HG03060 (cell line): ENCODE measurements around the gene PPP1R14B.

ENCODE experiments used
- ATAC-seq: cut with Tn5 transposase; IDR thresholded peaks from one replicate; pipeline ENCODE4 v1.9.1; 2021; ENCODE audit warnings: low read depth, moderate number of reproducible peaks; ENCODE audit not compliant: unreplicated experiment

Gene PPP1R14B, protein sequence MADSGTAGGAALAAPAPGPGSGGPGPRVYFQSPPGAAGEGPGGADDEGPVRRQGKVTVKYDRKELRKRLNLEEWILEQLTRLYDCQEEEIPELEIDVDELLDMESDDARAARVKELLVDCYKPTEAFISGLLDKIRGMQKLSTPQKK

DNA sequence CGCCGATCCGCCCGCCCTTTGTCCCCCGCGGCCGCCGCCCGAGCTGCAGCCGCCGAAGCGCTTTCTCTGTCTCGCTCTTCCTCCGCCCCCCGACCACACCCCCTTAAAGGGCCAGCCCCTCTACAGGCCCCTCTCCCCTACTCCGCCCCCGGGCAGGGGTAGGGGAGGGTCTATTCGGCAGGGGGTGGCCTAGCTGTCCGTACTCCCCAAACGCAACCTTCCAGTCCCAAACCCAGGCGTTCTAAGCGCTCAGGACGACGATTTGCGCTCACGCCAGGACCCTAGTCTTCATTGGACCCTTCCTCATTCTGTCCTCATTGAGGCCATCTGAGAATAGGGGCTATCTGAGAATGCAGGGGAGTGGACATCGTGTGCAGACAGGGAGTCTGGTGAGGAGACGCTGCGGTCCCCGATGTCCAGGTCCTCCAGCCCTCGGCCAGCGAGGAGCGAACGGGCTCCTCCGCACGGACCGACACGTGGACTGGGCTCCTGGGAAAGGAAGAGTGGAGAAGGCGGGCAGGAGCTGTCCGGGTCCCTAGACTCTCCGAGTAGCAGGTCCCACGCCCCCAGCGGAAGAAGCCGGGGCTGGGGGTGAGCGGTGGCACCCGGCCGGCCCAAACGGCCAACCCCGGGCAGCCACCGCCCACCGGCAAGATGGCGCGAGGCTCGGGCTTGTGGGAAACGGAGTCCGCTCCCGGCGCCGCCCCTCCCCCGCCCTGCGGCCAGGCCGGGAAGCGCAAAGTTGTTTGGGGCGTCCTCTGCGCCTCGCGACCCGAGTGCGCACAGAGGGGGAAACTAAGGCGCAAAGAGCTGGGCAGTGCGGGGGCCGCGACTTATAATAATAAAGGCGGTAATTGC, at the start of gene PPP1R14B:
Gene PPP1R14B, minus strand, starts transcription at position 73 of the 858 bp plus-strand sequence. CDS start 270 bp downstream, outside the sequence.
- no peak for ATAC-seq

DNA sequence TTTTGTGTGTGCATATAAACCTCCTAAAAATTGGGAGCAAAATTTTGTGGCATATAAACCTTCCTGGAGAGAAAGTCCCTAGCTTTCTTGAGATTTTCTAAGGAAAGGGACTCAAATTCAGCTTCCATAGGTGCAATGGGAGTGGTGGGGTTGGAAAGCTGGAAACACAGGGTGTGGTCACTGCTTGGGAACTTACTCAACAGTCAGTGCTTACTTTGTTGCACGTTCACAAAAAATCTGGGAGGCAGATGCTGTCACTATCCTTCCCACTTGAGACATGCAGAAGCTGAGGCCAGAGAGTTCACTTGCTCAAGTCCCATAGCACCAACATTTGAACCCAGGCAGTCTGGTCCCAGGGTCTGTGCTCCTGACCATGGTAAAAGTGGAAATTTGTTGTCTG, 49.5 kb upstream of the PPP1R14B start:
- no peak for ATAC-seq

DNA sequence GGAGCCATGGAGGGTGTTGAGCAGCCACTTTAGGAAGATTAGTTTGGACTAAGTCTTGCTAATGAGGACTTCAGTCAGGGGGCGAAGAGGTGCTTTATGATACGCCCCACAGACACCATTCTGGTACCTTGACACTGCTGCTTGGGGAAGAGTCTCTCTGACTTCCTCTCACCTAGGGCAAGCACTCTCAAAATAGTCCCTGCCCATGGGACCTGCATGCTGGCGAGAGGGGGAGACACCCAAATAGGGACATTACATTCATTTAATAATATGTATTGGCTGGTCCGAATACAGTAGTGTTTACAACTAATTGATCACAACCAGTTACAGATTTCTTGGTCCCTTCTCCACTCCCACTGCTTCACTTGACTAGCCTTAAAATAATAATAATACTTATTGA, 49.0 kb upstream of the PPP1R14B start:
- no peak for ATAC-seq

DNA sequence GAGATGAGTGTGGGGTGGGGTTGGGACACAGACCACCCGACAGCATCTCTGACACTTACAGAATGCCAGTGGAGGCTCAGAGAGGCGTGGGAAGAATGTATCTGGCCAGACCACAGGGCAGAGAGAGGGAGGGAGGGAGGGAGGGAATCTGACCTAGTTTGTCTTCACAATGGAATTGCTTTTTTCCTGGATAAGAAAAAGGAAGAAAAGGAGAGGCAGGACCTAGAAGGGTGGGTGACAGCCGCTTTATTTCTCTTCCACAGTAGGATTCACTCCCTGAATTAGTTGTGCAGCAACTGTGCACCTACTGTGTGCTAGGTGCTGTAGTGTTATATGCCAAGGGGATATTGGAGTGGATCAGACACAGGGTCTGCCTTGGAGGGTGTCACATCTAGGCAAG, 48.0 kb upstream of the PPP1R14B start:
- ATAC-seq, result no peak

DNA sequence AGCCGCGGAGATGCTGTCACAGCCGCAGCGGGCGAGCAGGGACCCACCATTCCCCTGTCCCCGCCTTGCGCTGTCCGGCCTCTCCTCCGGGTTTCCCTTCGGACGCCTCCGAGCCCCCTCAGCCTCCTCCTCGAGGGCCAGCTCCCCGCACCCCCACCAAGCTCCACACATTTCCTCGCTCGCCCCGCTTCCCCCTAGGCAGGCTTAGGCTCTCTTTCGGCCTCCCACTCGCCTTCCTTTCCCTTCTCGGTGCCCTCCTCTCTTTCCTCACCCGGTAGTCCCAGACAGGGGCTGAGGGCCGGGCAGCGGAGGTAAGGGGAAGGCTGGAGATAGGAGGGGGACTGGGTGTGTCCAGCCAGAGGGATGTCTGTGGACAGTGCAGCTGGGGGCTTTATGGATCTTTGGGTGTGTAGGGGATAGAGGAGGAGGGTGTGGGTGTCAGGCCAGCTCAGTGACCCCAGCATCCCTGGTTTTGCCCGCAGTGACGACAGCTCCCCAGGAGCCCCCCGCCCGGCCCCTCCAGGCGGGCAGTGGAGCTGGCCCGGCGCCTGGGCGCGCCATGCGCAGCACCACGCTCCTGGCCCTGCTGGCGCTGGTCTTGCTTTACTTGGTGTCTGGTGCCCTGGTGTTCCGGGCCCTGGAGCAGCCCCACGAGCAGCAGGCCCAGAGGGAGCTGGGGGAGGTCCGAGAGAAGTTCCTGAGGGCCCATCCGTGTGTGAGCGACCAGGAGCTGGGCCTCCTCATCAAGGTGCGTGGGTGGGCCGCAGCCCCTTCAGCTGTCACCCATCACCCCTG, 45.9 kb upstream of the PPP1R14B start:
- ATAC-seq, result no peak

DNA sequence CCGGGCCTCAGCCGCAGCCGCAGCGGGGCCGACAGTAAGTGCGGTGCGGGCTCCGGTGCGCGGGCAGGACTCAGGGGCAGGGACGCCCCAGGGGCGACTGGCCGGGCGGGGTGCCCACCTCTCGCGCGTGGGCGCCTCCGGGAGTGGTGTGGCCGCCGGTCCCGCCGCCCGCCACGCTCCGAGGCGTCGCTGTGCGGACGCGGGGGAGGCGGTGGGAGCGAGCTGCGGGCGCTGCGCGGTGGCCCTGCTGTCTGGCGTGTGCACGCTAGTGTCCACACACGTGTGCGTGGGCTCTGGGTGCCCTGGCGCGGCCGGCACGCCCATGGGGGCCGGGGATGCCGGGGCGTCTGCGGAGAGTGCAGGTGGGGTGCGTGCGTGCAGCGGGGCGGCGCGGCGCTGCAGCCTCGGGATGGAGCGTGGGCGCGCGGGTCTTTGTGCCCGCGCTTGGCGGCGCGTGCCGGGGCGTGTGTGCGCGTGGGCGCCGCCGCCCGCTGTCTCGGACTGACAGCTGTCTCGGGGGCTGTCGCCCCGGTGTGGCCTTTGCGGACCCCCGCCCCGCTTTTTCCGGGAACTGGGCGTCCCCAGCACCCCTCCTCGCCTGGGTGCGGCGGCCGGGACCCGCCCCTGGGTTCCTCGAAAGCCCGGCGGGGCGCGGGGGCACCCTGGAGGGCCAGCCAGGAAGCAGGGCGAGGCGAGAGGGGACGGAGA, 45.2 kb upstream of the PPP1R14B start:
- no peak for ATAC-seq

DNA sequence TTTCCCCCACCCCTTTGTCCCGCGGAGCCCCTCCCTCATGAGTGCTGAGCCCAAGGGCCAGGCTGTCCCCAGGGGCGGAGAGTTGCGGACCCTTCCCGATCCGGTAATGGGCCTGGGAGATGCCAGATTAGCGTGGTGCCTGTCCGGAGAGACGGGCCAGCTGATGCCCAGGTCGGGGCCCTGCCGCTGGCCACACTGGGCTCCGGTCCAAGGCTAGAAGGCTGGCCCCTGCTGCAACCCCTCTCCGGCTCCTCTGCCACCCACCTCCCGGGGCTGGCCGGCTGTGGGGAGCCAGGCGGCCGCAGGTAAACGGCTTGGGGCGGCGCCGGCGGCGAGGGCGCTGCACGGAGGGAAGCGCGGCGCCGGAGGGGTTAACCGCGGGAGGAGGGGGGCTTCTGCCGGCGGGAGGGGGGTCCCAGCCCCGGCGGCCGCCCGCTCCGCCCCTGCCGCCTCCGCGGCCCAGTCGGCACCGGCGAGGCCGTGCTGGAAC, 44.6 kb upstream of the PPP1R14B start, which contains the start of gene KCNK4:
Gene KCNK4, plus strand, starts transcription at position 41 of the 490 bp plus-strand sequence. CDS start 1,717 bp downstream, outside the sequence.
- ATAC-seq, result no peak

DNA sequence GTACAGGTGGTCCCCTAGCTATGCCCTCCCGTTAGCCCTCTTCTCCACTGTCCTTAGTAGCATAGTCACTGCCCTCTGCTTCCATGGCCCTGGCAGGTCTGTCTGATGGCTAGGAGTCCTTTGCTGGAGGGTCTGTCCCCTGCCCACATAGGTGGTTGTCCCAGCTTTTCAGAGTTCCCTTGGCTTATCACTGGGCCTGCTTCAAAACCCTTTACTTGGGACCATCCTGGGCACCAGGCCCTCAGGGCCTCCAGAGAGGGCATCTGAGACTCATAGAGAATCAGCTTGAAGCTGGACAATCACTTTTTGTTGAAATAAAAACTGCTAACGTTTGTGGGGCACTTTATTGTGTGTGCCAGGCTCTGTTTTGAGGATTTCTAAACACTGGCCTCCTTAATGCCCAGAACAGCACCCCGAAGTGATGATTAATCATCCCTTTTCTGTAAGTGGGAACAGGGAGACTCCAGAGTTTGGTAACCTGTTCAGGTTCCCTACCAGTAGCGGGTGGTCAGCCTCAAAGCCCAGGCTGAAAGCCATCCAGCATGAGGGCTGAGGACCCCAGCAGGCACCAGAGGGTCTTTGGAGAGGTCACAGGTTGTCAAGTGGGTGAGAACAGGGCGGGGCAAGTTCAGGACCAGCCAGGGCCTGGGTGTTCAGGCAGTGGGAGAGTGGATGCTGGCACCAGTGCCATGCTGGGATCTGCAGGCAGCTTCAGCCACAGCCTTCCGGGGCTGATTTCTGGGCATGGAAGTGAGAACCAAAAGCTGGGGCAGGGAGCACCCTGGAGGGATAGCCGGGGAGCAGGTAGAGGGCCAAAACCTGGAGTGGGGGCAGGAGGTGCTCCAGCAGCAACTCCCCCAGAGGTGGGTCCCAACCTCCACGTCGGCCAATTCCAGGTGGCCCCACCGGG, 43.9 kb upstream of the PPP1R14B start:
- ATAC-seq, result no peak

DNA sequence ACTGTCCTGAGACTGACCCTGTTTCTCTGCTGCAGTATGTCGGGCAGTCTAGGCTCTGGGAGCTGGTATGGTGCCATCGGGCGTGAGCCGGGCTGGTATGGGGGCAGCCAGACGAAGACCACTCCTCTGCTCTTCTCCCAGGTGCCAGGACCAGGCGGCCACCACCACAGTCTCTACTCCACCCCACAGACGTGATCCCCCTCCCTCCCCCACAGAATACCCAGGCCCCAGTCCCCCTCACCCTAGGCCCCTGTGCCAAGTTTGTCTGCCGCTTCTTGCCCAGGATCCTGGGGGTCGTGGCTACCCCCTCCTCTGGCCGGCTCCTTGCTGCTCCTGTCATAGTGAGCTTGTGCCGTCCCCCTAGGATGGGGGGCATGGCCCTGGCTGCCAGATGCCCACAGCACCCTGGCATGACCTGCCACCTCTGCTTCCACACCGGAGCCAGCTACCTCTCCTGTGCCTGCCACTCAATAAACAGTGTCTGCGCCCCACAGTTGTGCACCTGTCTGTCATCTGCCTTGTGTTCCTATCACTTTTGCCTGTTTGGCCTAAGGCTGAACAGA, 42.3 kb upstream of the PPP1R14B start:
- no peak for ATAC-seq

DNA sequence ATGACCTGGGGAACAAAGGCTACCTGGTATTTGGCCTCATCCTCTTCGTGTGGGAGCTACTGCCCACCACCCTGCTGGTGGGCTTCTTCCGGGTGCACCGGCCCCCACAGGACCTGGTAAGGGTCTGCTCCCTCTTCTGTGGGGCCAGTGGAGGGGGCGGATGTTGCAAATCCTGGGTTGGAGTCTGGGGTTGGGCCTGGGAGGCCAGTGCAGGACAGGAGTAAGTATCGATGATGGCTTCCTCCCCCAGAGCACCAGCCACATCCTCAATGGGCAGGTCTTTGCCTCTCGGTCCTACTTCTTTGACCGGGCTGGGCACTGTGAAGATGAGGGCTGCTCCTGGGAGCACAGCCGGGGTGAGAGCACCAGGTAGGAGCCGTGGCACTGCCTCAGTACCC, 41.6 kb upstream of the PPP1R14B start:
- no peak for ATAC-seq

DNA sequence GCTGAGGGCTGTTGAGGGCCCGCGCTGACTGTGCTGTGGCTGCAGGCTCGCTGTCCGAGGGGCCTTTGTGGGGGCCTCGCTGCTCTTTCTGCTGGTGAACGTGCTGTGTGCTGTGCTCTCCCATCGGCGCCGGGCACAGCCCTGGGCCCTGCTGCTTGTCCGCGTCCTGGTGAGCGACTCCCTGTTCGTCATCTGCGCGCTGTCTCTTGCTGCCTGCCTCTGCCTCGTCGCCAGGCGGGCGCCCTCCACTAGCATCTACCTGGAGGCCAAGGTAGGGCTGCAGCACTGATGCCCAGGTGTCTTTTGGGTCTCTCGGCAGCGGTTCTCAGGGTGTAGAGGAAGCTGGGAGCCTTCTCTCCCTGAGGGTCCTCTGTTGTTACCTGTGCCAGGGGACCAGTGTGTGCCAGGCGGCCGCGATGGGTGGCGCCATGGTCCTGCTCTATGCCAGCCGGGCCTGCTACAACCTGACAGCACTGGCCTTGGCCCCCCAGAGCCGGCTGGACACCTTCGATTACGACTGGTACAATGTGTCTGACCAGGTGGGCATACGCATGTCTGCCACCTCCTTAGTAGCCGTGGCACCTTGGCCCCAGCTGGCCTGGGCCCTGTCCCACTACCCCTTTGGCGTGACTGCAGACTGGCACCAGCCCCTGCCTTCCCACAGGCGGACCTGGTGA, 41.1 kb upstream of the PPP1R14B start:
- ATAC-seq, result no peak

DNA sequence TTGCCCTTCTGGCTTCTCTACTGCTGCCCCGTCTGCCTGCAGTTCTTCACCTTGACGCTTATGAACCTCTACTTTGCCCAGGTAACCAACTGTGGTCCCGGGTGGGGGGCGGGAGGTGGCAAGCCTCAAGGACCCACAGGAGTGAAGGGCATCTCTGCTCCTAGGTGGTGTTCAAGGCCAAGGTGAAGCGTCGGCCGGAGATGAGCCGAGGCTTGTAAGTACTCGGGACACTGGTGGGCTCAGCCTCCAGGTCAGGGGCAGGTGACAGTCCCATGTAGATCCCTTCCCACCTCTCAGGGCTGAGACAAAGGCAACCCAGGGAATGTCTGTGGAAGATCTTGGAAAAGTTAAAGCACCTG, 40.0 kb upstream of the PPP1R14B start:
- ATAC-seq, result no peak

DNA sequence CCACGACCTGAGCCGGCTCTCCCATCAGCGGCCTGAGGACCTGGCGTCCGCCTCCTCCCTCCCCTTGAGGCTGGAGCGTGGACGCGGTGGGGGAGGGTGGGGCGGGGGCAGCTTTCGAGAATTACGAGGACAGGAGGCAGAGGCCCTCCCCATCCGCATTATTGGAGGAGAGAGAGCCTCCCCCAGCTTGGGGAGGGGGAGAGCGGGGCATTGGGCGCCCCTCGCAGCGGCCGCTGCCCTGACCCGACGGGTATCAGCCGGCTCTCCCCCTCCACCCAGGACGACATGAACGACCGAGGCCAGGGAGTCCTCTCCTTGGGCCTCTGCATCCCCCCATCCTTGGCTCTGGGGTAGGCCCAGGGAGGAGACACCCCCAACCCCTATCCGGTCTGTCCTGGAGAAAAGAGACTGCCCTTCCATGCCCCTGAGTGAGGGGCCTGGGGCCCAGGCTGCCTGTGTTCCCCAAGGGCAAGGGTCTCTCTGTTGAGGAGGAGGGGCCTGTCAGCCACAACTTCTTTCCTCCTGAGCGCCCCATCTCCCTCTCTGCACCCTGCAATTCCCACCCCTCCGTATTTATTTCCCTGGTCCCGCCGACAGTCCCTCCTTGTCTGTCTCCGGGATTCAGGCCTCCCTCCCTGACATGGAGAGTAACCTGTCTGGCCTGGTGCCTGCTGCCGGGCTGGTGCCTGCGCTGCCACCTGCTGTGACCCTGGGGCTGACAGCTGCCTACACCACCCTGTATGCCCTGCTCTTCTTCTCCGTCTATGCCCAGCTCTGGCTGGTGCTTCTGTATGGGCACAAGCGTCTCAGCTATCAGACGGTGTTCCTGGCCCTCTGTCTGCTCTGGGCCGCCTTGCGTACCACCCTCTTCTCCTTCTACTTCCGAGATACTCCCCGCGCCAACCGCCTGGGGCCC, 39.4 kb upstream of the PPP1R14B start:
- no peak for ATAC-seq

DNA sequence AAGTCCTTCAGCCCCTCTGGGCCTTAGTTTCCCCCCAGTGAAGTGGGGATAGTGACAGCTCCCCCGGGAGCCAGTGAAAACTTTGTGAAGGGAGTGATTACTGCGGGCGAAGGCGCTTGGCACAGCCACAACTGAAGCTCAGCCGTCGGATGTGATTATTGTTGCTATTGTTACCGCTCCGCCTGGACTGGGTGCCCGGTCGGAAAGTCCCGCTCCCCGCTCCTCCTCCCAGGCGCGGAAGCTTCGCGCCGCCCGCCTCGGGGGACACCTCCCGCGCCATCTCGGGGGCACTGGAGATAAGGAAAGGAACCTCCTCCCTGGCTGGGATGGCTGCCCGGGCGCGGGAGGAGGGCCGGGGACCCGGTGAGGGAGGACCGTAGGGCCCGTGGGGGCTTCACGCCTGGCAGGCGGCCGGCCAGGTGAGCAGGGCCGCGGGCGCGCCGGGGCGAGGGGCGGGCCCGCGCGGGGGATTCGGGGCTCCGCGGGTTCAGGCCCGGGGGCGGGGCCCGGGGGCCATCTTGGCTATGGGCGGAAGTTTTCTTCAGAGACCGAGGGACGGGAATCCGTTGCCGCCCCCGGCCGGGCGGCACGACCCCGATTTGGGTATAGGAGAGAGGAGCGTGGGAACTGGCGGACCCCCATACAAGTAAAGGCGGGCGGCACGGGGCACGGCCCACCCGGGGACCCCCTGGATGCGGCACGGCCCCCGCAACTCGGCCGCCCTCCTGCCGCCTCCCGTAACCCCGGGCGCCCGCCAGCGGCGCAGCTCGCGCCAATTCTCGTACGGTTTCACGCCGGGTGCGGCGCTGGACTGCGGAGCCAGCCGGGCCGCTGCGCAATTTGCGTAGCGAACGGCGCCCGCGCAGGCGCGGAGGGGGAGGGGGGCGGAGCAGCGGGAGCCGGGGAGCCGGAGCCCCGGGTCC, 38.5 kb upstream of the PPP1R14B start, which contains the start of gene GPR137:
Gene GPR137, plus strand, starts transcription at position 887 of the 923 bp plus-strand sequence. CDS start 677 bp downstream, outside the sequence.
- ATAC-seq, result peak; percentile 33

DNA sequence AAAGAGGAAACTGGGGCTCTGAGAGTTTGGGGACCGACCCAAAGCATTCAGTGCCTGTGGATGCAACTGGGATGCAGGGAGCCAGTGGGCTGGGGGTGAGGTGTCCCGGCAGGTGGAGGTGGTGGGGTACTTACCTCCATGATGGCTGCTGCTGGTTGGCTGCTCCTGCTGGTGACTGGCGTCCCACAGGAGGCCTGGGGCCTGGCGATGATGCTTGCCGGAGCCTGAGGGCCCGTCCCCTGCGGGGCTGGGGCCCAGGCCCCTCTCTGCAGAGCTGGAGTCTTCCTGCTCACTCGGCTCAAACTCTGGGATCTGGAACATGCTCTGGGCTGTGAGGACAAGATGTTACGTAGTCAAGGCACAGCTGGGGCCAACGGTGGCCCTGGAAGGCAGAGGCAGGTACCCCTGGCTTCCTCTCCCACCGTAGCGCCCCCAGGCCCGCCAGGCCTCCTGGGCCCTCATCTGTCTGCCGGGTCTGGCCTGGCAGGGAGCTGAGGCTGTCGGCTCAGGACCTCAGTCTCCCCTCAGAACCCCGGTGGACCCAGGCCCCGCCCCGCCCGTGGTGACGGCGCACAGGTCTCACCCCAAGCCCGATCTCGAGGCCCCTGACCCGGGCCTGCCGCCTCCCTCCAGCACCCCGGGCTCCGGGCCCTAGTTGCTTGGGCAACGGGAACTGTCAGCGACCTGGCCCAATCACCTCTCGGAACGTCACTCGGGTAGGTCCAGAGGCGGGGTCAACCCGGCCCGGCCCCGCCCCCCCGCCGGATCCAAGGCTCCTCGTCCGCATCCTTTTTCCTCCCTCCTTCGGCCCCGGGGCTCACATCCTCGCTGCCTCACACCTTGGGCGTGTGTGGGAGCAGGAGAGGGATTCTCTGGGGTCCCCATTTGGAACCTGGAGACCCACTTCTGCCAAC, 37.6 kb upstream of the PPP1R14B start, which contains the start of gene BAD:
Gene BAD, minus strand, starts transcription at position 618 of the 914 bp plus-strand sequence. Its CDS starts 297 bp downstream, at position 321.
- peak; percentile 42 for ATAC-seq
